WTC11 (cell line): ENCODE data around the gene PIK3CA. TPM values are rescaled to one million over a fixed set of nuclear protein-coding genes. Genes with fewer than 3 reads are reported as not detected.
A peak's percentile ranks its signal among the peaks of the same experiment; 100 is the strongest.

Experiments
- ATAC-seq: fragments of 200-7000 bp; cut with Tn5 transposase; 2 replicates; pipeline ENCODE4 v1.10.0; 2021; ENCODE audit warnings: mild to moderate bottlenecking, moderate library complexity
- CTCF ChIA-PET: fragments of 300-600 bp; sonication (Branson Sonifier 250); formaldehyde crosslinking; loops from one replicate; lab custom pipeline; 2021; ENCODE audit warnings: antibody characterized with exemption; lab: Charles Lee
- POLR2A ChIA-PET: fragments of 350-600 bp; sonication (Branson Sonifier 250); formaldehyde crosslinking; loops from one replicate; lab custom pipeline; 2021; ENCODE audit warnings: antibody characterized with exemption; lab: Charles Lee
- DNase-seq: peaks from one replicate; pipeline ENCODE4 v3.0.0; 2021; ENCODE audit warnings: low spot score
- H3K27ac Mint-ChIP-seq: 2 replicates; pipeline ENCODE4 v1.8.0; 2021; ENCODE audit warnings: mixed read lengths
- H3K27me3 Mint-ChIP-seq: 2 replicates; pipeline ENCODE4 v1.8.0; 2021; ENCODE audit warnings: low read depth, mild to moderate bottlenecking, moderate library complexity, mixed read lengths
- H3K36me3 Mint-ChIP-seq: 2 replicates; pipeline ENCODE4 v1.8.0; 2021; ENCODE audit warnings: mixed read lengths
- H3K4me1 Mint-ChIP-seq: 2 replicates; pipeline ENCODE4 v1.8.0; 2022; ENCODE audit warnings: mixed read lengths
- H3K4me3 Mint-ChIP-seq: 2 replicates; pipeline ENCODE4 v1.8.0; 2021; ENCODE audit warnings: mild to moderate bottlenecking, moderate library complexity, mixed read lengths
- H3K9me3 Mint-ChIP-seq: 2 replicates; pipeline ENCODE4 v1.8.0; 2021; ENCODE audit warnings: mixed read lengths
- ATF1 ChIP-seq: sonication (generic); formaldehyde crosslinking; IDR thresholded peaks from 2 replicates; pipeline ENCODE4 v1.8.1; 2023; ENCODE audit warnings: mild to moderate bottlenecking, moderate library complexity, missing genetic modification reagents
- ATF3 ChIP-seq: sonication (generic); formaldehyde crosslinking; conservative IDR thresholded peaks from 2 replicates; pipeline ENCODE4 v1.8.1; 2022; ENCODE audit warnings: mild to moderate bottlenecking, missing genetic modification reagents
- CREM ChIP-seq: sonication (generic); formaldehyde crosslinking; IDR thresholded peaks from 2 replicates; pipeline ENCODE4 v1.8.1; 2022; ENCODE audit warnings: mild to moderate bottlenecking, missing genetic modification reagents, moderate library complexity
- E2F5 ChIP-seq: sonication (generic); formaldehyde crosslinking; IDR thresholded peaks from 2 replicates; pipeline ENCODE4 v1.8.1; 2022; ENCODE audit warnings: mild to moderate bottlenecking, moderate library complexity, missing genetic modification reagents
- ELF4 ChIP-seq: sonication (generic); formaldehyde crosslinking; IDR thresholded peaks from 2 replicates; pipeline ENCODE4 v1.8.1; 2022; ENCODE audit warnings: low read depth, mild to moderate bottlenecking, moderate library complexity, missing genetic modification reagents
- ERG ChIP-seq: fragments of 250-450 bp; sonication (Bioruptor Pico); IDR thresholded peaks from 2 replicates; pipeline ENCODE4 v1.8.0; 2021; ENCODE audit warnings: mild to moderate bottlenecking
- HMGA2 ChIP-seq: fragments of 250-450 bp; sonication (Bioruptor Pico); IDR thresholded peaks from 2 replicates; pipeline ENCODE4 v1.4.0; 2021; ENCODE audit warnings: mild to moderate bottlenecking, moderate library complexity
- HMGXB4 ChIP-seq: sonication (generic); formaldehyde crosslinking; IDR thresholded peaks from 2 replicates; pipeline ENCODE4 v1.8.1; 2023; ENCODE audit warnings: mild to moderate bottlenecking, moderate library complexity, missing genetic modification reagents
- JUN ChIP-seq: sonication (generic); formaldehyde crosslinking; IDR thresholded peaks from 2 replicates; pipeline ENCODE4 v1.8.0; 2023; ENCODE audit warnings: mild to moderate bottlenecking, missing genetic modification reagents
- NR3C1 ChIP-seq: sonication (generic); formaldehyde crosslinking; conservative IDR thresholded peaks from 2 replicates; pipeline ENCODE4 v1.8.1; 2023; ENCODE audit warnings: low read depth, mild to moderate bottlenecking, missing genetic modification reagents
- OVOL2 ChIP-seq: fragments of 250-450 bp; sonication (Bioruptor Pico); IDR thresholded peaks from 2 replicates; pipeline ENCODE4 v1.9.0; 2021; ENCODE audit warnings: mild to moderate bottlenecking, borderline replicate concordance
- SP1 ChIP-seq: sonication (generic); formaldehyde crosslinking; conservative IDR thresholded peaks from 2 replicates; pipeline ENCODE4 v1.8.1; 2022; ENCODE audit warnings: missing genetic modification reagents
- TCF7 ChIP-seq: sonication (generic); formaldehyde crosslinking; IDR thresholded peaks from 2 replicates; pipeline ENCODE4 v1.8.0; 2022; ENCODE audit warnings: mild to moderate bottlenecking, low read depth, missing genetic modification reagents, moderate library complexity
- USF1 ChIP-seq: sonication (generic); formaldehyde crosslinking; IDR thresholded peaks from 2 replicates; pipeline ENCODE4 v1.8.0; 2022; ENCODE audit warnings: mild to moderate bottlenecking, missing genetic modification reagents
- USF2 ChIP-seq: sonication (generic); formaldehyde crosslinking; IDR thresholded peaks from 2 replicates; pipeline ENCODE4 v1.8.1; 2023; ENCODE audit warnings: mild to moderate bottlenecking, missing genetic modification reagents, moderate library complexity
- ZBTB21 ChIP-seq: sonication (generic); formaldehyde crosslinking; IDR thresholded peaks from 2 replicates; pipeline ENCODE4 v1.8.1; 2023; ENCODE audit warnings: mild to moderate bottlenecking, missing genetic modification reagents, borderline replicate concordance
- ZNF219 ChIP-seq: sonication (generic); formaldehyde crosslinking; IDR thresholded peaks from 2 replicates; pipeline ENCODE4 v1.8.0; 2023; ENCODE audit warnings: missing genetic modification reagents, mild to moderate bottlenecking, borderline replicate concordance
- ZNF263 ChIP-seq: sonication (generic); formaldehyde crosslinking; IDR thresholded peaks from 2 replicates; pipeline ENCODE4 v1.8.1; 2022; ENCODE audit warnings: low read depth, mild to moderate bottlenecking, moderate library complexity, missing genetic modification reagents
- ZNF532 ChIP-seq: fragments of 250-450 bp; sonication (Bioruptor Pico); IDR thresholded peaks from 2 replicates; pipeline ENCODE4 v1.9.0; 2021; ENCODE audit warnings: mild to moderate bottlenecking, borderline replicate concordance
- total RNA-seq: library from RNA; stranded (reverse); gene quantifications from 3 replicates; pipeline ENCODE4 v1.2.3, GENCODE V29; 2021

Gene PIK3CA
- total RNA-seq, 1 experiment from 2014 or later: 10.1 TPM

GRCh38 chr3:179149951-179150350, 1.8 kb downstream of the PIK3CA start:
- peaks cover 6% of the 10 kb centered on the region for H3K9me3 Mint-ChIP-seq
- peak overlapping the region; percentile 88 for H3K4me3 Mint-ChIP-seq
- ATAC-seq (no peak), DNase-seq (no peak)
- POLR2A ChIA-PET: no interaction called here
- H3K27me3 Mint-ChIP-seq: no peaks in the 10 kb centered on the region; the same call in 1 of the 2 replicates
- no peak overlapping the region; the same call in 1 of the 2 replicates for H3K27ac Mint-ChIP-seq
- CTCF ChIA-PET: interaction anchor here (0.7 to 1.0 kb wide), 2 partner anchors 171 to 500 kb away, joined by 3 read pairs; no protein-coding TSS in a partner anchor
- H3K4me1 Mint-ChIP-seq: peaks cover 29% of the 10 kb centered on the region
- no peaks in the 10 kb centered on the region; the same call in 1 of the 2 replicates for H3K36me3 Mint-ChIP-seq
- no peak for TF ChIP-seq TCF7 (CRISPR knock-in tag)
- no peak for TF ChIP-seq HMGA2
- TF ChIP-seq JUN (CRISPR knock-in tag): no peak
- TF ChIP-seq ATF1 (CRISPR knock-in tag): no peak
- TF ChIP-seq ZNF532 (CRISPR knock-in tag): no peak
- TF ChIP-seq USF1: no peak
- no peak for TF ChIP-seq HMGXB4 (CRISPR knock-in tag)
- no peak for TF ChIP-seq ZBTB21 (CRISPR knock-in tag)
- no peak for TF ChIP-seq OVOL2 (CRISPR knock-in tag)
- TF ChIP-seq ZNF219: no peak
- no peak for TF ChIP-seq SP1 (CRISPR knock-in tag)
- TF ChIP-seq ZNF263 (CRISPR knock-in tag): no peak
- no peak for TF ChIP-seq E2F5
- no peak for TF ChIP-seq ERG
- TF ChIP-seq ATF3 (CRISPR knock-in tag): no peak
- TF ChIP-seq USF2: no peak
- TF ChIP-seq ELF4: no peak
- no peak for TF ChIP-seq NR3C1 (CRISPR knock-in tag)
- no peak for TF ChIP-seq CREM (CRISPR knock-in tag)
